Gastroesophageal sphincter (tissue), 4 donors: ENCODE results near the gene DSG1. TPM values are rescaled to one million over a fixed set of nuclear protein-coding genes. Genes with fewer than 3 reads are reported as not detected.

Source experiments
- ATAC-seq: fragments of 150-250 bp; one replicate; pipeline ENCODE4 v1.9.1; 2016; ENCODE audit warnings: mild to moderate bottlenecking, moderate library complexity
- H3K27ac ChIP-seq, 4 donors: fragments of 200-600 bp; sonication (generic) in 3 of 4; 1 replicate in 3 of 4; 2 replicates in 1 of 4; pipeline ENCODE4 v1.5.1; 2016 to 2019
- H3K27me3 ChIP-seq: fragments of 200-600 bp; sonication (generic); one replicate; pipeline ENCODE4 v1.5.1; 2019
- H3K36me3 ChIP-seq, 2 donors: fragments of 200-600 bp; sonication (generic); one replicate each; pipeline ENCODE4 v1.5.1; 2019; ENCODE audit warnings: control low read depth in 1 of 2
- H3K4me1 ChIP-seq, 3 donors: fragments of 200-600 bp; sonication (generic); 1 replicate in 2 of 3; 2 replicates in 1 of 3; pipeline ENCODE4 v1.5.1; 2016 to 2019; ENCODE audit warnings: control low read depth in 2 of 3
- H3K4me3 ChIP-seq, 2 donors: fragments of 200-600 bp; sonication (generic); one replicate each; pipeline ENCODE4 v1.5.1; 2019; ENCODE audit warnings: mild to moderate bottlenecking in 1 of 2, moderate library complexity in 1 of 2
- H3K9me3 ChIP-seq, 3 donors: fragments of 200-600 bp; sonication (generic); one replicate each; pipeline ENCODE4 v1.5.1; 2017 to 2019; ENCODE audit warnings: control low read depth in 2 of 3
- CTCF ChIP-seq, 4 experiments: fragments of 200-600 bp in 2 of 4; fragments of 450-650 bp in 2 of 4; sonication (generic) in 1 of 4; IDR thresholded peaks; one replicate each; pipeline ENCODE4 v1.5.1; 2017 to 2019; ENCODE audit warnings: antibody characterized with exemption in 4 of 4, mild to moderate bottlenecking in 2 of 4, moderate library complexity in 2 of 4
- EP300 ChIP-seq: sonication (generic); formaldehyde crosslinking; IDR thresholded peaks from one replicate; pipeline ENCODE4 v1.6.1; 2017; ENCODE audit warnings: antibody characterized with exemption, mild to moderate bottlenecking
- POLR2A ChIP-seq, 2 donors: fragments of 450-650 bp; IDR thresholded peaks; one replicate each; pipeline ENCODE4 v1.6.1; 2017; ENCODE audit warnings: antibody characterized with exemption in 2 of 2, mild to moderate bottlenecking in 2 of 2, moderate library complexity in 1 of 2
- POLR2AphosphoS5 ChIP-seq: sonication (generic); formaldehyde crosslinking; IDR thresholded peaks from one replicate; pipeline ENCODE4 v1.6.1; 2017; ENCODE audit warnings: antibody characterized with exemption
- WGBS, 2 donors: methylation state at CpG; one replicate each; pipeline ENCODE4 v1.1.5; 2018; ENCODE audit warnings: low coverage in 1 of 2; 5-methylcytosine and 5-hydroxymethylcytosine counted together
- total RNA-seq, 4 donors: library from RNA; depleted of rRNA; stranded (reverse); fragments of >200 nt; gene quantifications; one replicate each; pipeline ENCODE4 v1.1.0, GENCODE V29; 2016

DSG1 gene
- total RNA-seq, 4 donors from 2014 or later = 0.20 to 0.31 TPM; not detected in 2

- Histone ChIP-seq H3K27ac (no peak overlapping the region), H3K9me3 (no peaks in the 10 kb centered on the region), H3K36me3 (no peaks in the 10 kb centered on the region), H3K4me3 (no peak overlapping the region), H3K4me1 (no peaks in the 10 kb centered on the region), H3K27me3 (no peaks in the 10 kb centered on the region)
- ATAC-seq = no peak
- TF ChIP-seq EP300 (no peak), POLR2AphosphoS5 (no peak), POLR2A (IDR thresholded peaks at IDR 0.05) (no peak), CTCF (IDR thresholded peaks at IDR 0.05) (no peak)
- WGBS, 2 donors = 88 to 92% methylated on average over 3 to 4 of the region's 4 CpGs
Observed at GRCh38 chr18:31364190-31364589, 46.2 kb downstream of the DSG1 start.

GRCh38 chr18:31369478-31369877 is 51.5 kb downstream of the DSG1 start:
- no peak for TF ChIP-seq POLR2A (IDR thresholded peaks at IDR 0.05)
- TF ChIP-seq CTCF (IDR thresholded peaks at IDR 0.05) = no peak
- no peak for TF ChIP-seq EP300
- TF ChIP-seq POLR2AphosphoS5 = no peak
- Histone ChIP-seq H3K4me1 (no peaks in the 10 kb centered on the region), H3K9me3 (no peaks in the 10 kb centered on the region), H3K4me3 (no peak overlapping the region), H3K36me3 (no peaks in the 10 kb centered on the region), H3K27me3 (no peaks in the 10 kb centered on the region), H3K27ac (no peak overlapping the region)
- ATAC-seq = no peak

- H3K4me1 ChIP-seq = no peaks in the 10 kb centered on the region
- H3K4me3 ChIP-seq = no peak overlapping the region
- no peaks in the 10 kb centered on the region for H3K36me3 ChIP-seq
- no peaks in the 10 kb centered on the region for H3K27me3 ChIP-seq
- no peaks in the 10 kb centered on the region for H3K9me3 ChIP-seq
- ATAC-seq = no peak
- no peak overlapping the region for H3K27ac ChIP-seq
- TF ChIP-seq EP300 (no peak), POLR2A (IDR thresholded peaks at IDR 0.05) (no peak), CTCF (IDR thresholded peaks at IDR 0.05) (no peak), POLR2AphosphoS5 (no peak)
Observed at GRCh38 chr18:31371989-31372388, 54.0 kb downstream of the DSG1 start.

GRCh38 chr18:31373641-31374040 is 55.7 kb downstream of the DSG1 start:
- ATAC-seq = no peak
- Histone ChIP-seq H3K27ac (no peak overlapping the region), H3K4me1 (no peaks in the 10 kb centered on the region), H3K36me3 (no peaks in the 10 kb centered on the region), H3K4me3 (no peak overlapping the region), H3K27me3 (no peaks in the 10 kb centered on the region), H3K9me3 (no peaks in the 10 kb centered on the region)
- TF ChIP-seq POLR2AphosphoS5 = no peak
- 54 to 60% methylated on average over 3 to 4 of the region's 4 CpGs for WGBS, 2 donors

- WGBS, 2 donors = 81 to 89% methylated on average over 3 of the region's 3 CpGs
- TF ChIP-seq POLR2AphosphoS5 = no peak
- no peak for TF ChIP-seq CTCF (IDR thresholded peaks at IDR 0.05)
- no peak for TF ChIP-seq EP300
- TF ChIP-seq POLR2A (IDR thresholded peaks at IDR 0.05) = no peak
- Histone ChIP-seq H3K36me3 (no peaks in the 10 kb centered on the region), H3K27ac (no peak within 1 kb of the TSS), H3K9me3 (no peaks in the 10 kb centered on the region), H3K4me3 (no peak within 1 kb of the TSS), H3K4me1 (no peaks in the 10 kb centered on the region), H3K27me3 (no peaks in the 10 kb centered on the region)
- no peak for ATAC-seq
Observed at GRCh38 chr18:31376477-31376876, 58.5 kb downstream of the DSG1 start, which contains the start of gene DSG4. DSG4 (plus strand) TSS chr18:31376777; CDS start chr18:31376912, 135 bp downstream.
